ENCODE results near the gene PRRC2B. TPM values are rescaled to one million over a fixed set of nuclear protein-coding genes. Genes with fewer than 3 reads are reported as not detected.
A peak's percentile ranks its signal among the peaks of the same experiment; 100 is the strongest.

The PRRC2B gene
- total and polyA plus RNA-seq, 4 donors = 39.4 to 171 (median 91.4) TPM

DNA sequence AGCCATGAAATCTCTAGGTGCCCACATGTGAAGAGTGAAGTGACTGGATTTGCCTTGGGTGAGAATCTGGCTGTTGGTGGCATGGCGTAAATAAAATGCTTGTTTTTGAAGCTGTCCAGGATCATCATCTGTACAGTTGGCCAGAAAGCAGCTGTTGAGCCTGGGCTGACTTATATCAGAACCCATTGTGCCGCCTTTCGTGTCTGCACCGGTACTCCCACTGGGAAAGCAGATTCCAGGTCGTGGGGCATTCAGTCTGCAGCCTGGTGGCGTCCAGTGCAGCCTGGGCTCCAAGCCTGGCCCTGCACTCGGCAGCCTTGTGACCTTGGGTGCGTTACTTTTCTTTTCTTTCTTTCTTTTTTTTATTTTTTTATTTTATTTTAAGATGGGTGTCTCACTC, 27.8 kb downstream of the PRRC2B start:
- no peak for TF ChIP-seq CTCF (IDR thresholded peaks at IDR 0.05; ENCODE audit: control extremely low read depth, extremely low read depth)
- Histone ChIP-seq H3K27ac (ENCODE audit: low read depth in 1 of 2, low read length in 1 of 2) (peak overlapping the region in 1 of 2 donors; percentile 23), H3K4me1 (ENCODE audit: control insufficient read depth in 5 of 5, insufficient read depth in 5 of 5, low read length in 5 of 5) (peaks cover 24 to 50% (median 38%) of the 10 kb centered on the region in 5 donors), H3K9me3 (ENCODE audit: control insufficient read depth in 4 of 4, insufficient read depth in 3 of 4, low read length in 3 of 4) (no peaks in the 10 kb centered on the region), H3K36me3 (ENCODE audit: control insufficient read depth in 4 of 4, insufficient read depth in 4 of 4, low read length in 4 of 4) (peaks cover 0 to 6% (median 0%) of the 10 kb centered on the region in 4 donors), H3K9ac (ENCODE audit: insufficient read depth in 1 of 2, low read length in 2 of 2) (no peak overlapping the region), H3K27me3 (ENCODE audit: control insufficient read depth in 3 of 3, insufficient read depth in 3 of 3, low read length in 2 of 3) (no peaks in the 10 kb centered on the region), H3K4me3 (no peak overlapping the region)
- WGBS, 2 donors = 79 to 96% methylated on average over 8 of the region's 8 CpGs
- ATAC-seq (ENCODE audit: insufficient read depth, low FRiP score) (no peak), DNase-seq (no peak)

GRCh38 chr9:131422241-131422792, 28.4 kb downstream of the PRRC2B start:
- WGBS, 2 donors = 55 to 72% methylated on average over 12 of the region's 12 CpGs
- Histone ChIP-seq H3K4me1 (ENCODE audit: control insufficient read depth in 5 of 5, insufficient read depth in 5 of 5, low read length in 5 of 5) (peaks cover 24 to 49% (median 36%) of the 10 kb centered on the region in 5 donors), H3K36me3 (ENCODE audit: control insufficient read depth in 4 of 4, insufficient read depth in 4 of 4, low read length in 4 of 4) (peaks cover 0 to 6% (median 0%) of the 10 kb centered on the region in 4 donors), H3K27ac (ENCODE audit: low read depth in 1 of 2, low read length in 1 of 2) (peak overlapping the region; percentile 57 to 71), H3K27me3 (ENCODE audit: control insufficient read depth in 3 of 3, insufficient read depth in 3 of 3, low read length in 2 of 3) (no peaks in the 10 kb centered on the region), H3K9ac (ENCODE audit: insufficient read depth in 1 of 2, low read length in 2 of 2) (no peak overlapping the region), H3K4me3 (no peak overlapping the region), H3K9me3 (ENCODE audit: control insufficient read depth in 4 of 4, insufficient read depth in 3 of 4, low read length in 3 of 4) (no peaks in the 10 kb centered on the region)
- TF ChIP-seq CTCF (IDR thresholded peaks at IDR 0.05; ENCODE audit: control extremely low read depth, extremely low read depth) = no peak
- no peak for ATAC-seq (ENCODE audit: insufficient read depth, low FRiP score)
- DNase-seq = no peak

DNA sequence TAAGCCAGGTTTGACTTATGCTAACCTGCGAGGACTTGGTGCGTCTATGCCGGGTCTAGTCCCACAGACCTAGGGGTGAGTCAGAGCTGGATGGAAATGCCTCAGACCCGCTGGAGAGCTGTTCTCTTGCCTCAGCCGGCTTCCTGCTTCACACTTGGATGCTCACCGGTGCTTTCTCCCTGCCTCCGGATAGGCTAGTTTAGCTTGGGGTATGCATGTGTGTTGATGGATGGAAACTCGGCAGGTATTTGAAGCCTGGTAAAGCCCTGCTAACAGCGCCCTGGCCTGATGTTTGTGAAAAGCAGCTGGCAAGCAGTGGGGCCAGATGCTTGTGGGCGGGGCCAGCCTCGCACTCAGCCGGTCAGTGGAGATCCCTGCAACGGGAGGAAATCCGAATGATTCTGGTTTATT, 29.3 kb downstream of the PRRC2B start:
- peaks cover 0 to 3% (median under 1%) of the 10 kb centered on the region in 4 donors for H3K36me3 ChIP-seq (ENCODE audit: control insufficient read depth in 4 of 4, insufficient read depth in 4 of 4, low read length in 4 of 4)
- peaks cover 24 to 44% (median 29%) of the 10 kb centered on the region in 5 donors for H3K4me1 ChIP-seq (ENCODE audit: control insufficient read depth in 5 of 5, insufficient read depth in 5 of 5, low read length in 5 of 5)
- no peak overlapping the region for H3K9ac ChIP-seq (ENCODE audit: insufficient read depth in 1 of 2, low read length in 2 of 2)
- ATAC-seq (ENCODE audit: insufficient read depth, low FRiP score) (peak; percentile 86), DNase-seq (peak; percentile 65 to 77 (median 70))
- peak overlapping the region in 1 of 2 donors; percentile 44 for H3K27ac ChIP-seq (ENCODE audit: low read depth in 1 of 2, low read length in 1 of 2)
- no peaks in the 10 kb centered on the region for H3K9me3 ChIP-seq (ENCODE audit: control insufficient read depth in 4 of 4, insufficient read depth in 3 of 4, low read length in 3 of 4)
- no peak for TF ChIP-seq CTCF (IDR thresholded peaks at IDR 0.05; ENCODE audit: control extremely low read depth, extremely low read depth)
- no peaks in the 10 kb centered on the region for H3K27me3 ChIP-seq (ENCODE audit: control insufficient read depth in 3 of 3, insufficient read depth in 3 of 3, low read length in 2 of 3)
- 30 to 46% methylated on average over 14 of the region's 14 CpGs for WGBS, 2 donors
- H3K4me3 ChIP-seq = no peak overlapping the region

- DNase-seq (no peak), ATAC-seq (ENCODE audit: insufficient read depth, low FRiP score) (no peak)
- Histone ChIP-seq H3K36me3 (ENCODE audit: control insufficient read depth in 4 of 4, insufficient read depth in 4 of 4, low read length in 4 of 4) (peaks cover 0 to 5% (median 2%) of the 10 kb centered on the region in 4 donors), H3K9ac (ENCODE audit: insufficient read depth in 1 of 2, low read length in 2 of 2) (no peak overlapping the region), H3K9me3 (ENCODE audit: control insufficient read depth in 4 of 4, insufficient read depth in 3 of 4, low read length in 3 of 4) (no peaks in the 10 kb centered on the region), H3K4me1 (ENCODE audit: control insufficient read depth in 5 of 5, insufficient read depth in 5 of 5, low read length in 5 of 5) (peaks cover 13 to 36% (median 27%) of the 10 kb centered on the region in 5 donors), H3K27ac (ENCODE audit: low read depth in 1 of 2, low read length in 1 of 2) (no peak overlapping the region), H3K27me3 (ENCODE audit: control insufficient read depth in 3 of 3, insufficient read depth in 3 of 3, low read length in 2 of 3) (no peaks in the 10 kb centered on the region), H3K4me3 (no peak overlapping the region)
- WGBS, 2 donors = 89 to 94% methylated on average over 3 of the region's 3 CpGs
- TF ChIP-seq CTCF (IDR thresholded peaks at IDR 0.05; ENCODE audit: control extremely low read depth, extremely low read depth) = no peak
Measured at GRCh38 chr9:131426545-131426944, 32.7 kb downstream of the PRRC2B start.
